ENCODE measurements around the gene EPHA1.
"Not testable (repeated sequence)": the region's sequence is repeated elsewhere in the genome, so short reads cannot be mapped to it uniquely, and the experiment has no call there.

EPHA1 gene

DNA sequence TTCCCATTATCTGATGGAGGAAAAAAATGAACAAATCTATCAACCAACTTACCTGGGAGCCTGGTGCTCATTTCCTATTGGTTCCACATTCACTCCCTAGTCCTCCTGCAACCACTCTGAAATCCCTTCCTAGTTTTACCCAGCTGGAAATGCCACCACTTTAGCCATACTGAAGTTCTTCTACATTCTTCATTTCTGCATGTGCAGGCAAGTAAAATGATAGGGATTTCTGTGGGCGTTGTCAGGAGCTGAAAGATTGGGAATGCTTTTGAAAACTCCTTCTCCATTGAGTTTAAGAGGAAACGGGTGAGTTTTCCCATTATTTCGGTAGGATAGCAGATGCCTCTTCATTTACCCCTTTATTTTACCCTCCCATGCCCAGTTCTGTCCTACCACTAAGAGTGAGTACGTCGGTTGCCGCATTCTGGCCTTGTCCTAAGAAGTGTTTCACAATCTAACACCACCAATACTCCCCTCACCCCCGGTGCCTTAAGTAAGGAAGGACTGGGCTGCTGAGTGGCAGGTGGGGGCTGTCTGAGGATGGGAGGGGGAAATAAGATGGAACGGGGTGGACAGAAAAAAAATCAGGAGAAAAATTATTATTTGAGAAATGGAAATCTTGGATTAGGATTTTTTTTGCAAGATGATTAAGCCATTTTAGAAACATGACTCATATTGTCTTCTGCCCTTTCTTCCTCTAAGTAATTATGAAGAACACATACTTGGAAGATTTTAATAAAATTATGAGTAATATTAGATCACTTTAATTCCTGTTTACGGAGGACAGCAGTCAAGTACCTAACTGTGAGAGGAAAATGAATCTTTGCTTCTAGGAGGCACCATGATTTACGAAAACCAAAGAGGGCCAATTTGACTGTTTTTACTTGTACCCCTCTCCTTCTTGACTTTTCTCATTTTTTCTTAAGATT is 21.4 kb upstream of the EPHA1 start:
- Histone ChIP-seq H3K4me3 (ENCODE audit: low read depth, low read length) (no peak overlapping the region), H3K27me3 (peaks cover 2% of the 10 kb centered on the region; the same call in 1 of the 2 replicates), H3K4me1 (no peaks in the 10 kb centered on the region), H3K9me3 (no peaks in the 10 kb centered on the region), H3K36me3 (no peaks in the 10 kb centered on the region)
- TF ChIP-seq, protein P1, sequence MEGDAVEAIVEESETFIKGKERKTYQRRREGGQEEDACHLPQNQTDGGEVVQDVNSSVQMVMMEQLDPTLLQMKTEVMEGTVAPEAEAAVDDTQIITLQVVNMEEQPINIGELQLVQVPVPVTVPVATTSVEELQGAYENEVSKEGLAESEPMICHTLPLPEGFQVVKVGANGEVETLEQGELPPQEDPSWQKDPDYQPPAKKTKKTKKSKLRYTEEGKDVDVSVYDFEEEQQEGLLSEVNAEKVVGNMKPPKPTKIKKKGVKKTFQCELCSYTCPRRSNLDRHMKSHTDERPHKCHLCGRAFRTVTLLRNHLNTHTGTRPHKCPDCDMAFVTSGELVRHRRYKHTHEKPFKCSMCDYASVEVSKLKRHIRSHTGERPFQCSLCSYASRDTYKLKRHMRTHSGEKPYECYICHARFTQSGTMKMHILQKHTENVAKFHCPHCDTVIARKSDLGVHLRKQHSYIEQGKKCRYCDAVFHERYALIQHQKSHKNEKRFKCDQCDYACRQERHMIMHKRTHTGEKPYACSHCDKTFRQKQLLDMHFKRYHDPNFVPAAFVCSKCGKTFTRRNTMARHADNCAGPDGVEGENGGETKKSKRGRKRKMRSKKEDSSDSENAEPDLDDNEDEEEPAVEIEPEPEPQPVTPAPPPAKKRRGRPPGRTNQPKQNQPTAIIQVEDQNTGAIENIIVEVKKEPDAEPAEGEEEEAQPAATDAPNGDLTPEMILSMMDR (IDR thresholded peaks at IDR 0.05; ENCODE audit: low read depth, low read length), result no peak
- DNase-seq, result no peak

DNA sequence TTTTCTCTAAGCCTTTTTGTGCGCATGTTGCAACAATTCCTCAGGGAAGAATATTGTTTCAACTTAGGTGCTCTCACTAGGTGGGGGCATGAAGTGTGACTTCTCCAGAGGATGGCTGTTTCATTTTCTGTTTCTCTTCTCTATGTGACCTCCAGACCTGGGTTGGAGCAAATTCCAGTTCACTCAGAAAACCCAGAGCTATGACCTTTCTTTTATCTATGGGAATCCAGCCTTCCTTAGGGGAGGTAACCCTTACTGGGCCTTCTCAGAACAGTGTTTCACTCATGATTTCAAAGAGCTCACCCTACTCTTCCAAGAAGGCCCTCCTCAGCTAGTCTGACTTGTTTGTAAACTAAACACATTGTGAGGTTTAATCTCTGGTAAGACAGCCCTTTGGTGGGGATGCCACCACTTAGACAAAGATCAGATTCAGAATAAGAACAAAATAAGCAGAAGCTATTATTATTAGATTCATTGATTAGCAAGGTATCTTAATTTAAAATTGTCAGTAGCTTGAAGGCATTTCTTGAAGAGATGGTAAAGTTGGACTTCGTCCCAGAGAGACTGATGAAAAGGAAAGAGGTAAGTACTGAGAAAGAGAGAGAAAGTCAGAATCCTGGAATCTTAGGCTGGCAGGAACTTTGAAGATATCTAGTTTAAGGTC is 18.0 kb upstream of the EPHA1 start:
- no peaks in the 10 kb centered on the region for H3K4me1 ChIP-seq
- DNase-seq, result no peak
- no peaks in the 10 kb centered on the region; the same call in 1 of the 2 replicates for H3K27me3 ChIP-seq
- H3K4me3 ChIP-seq (ENCODE audit: low read depth, low read length), result no peak overlapping the region
- TF ChIP-seq, protein P1 (IDR thresholded peaks at IDR 0.05; ENCODE audit: low read depth, low read length), result no peak
- H3K36me3 ChIP-seq, result no peaks in the 10 kb centered on the region
- H3K9me3 ChIP-seq, result no peaks in the 10 kb centered on the region

DNA sequence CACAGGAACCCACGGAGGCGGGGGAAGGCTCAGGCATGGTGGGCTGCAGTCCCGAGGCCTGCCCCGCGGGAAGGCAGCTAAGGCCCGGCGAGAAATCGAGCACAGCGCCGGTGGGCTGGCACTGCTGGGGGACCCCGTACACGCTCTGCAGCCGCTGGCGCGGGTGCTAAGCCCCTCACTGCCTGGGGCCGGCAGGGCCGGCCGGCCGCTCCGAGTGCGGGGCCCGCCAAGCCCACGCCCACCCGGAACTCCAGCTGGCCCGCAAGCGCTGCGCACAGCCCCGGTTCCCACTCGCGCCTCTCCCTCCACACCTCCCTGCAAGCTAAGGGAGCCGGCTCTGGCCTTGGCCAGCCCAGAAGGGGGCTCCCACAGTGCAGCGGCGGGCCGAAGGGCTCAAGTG is 15.8 kb upstream of the EPHA1 start:
- H3K4me3 ChIP-seq (ENCODE audit: low read depth, low read length); DNase-seq; H3K36me3 ChIP-seq; H3K9me3 ChIP-seq; H3K4me1 ChIP-seq; H3K27me3 ChIP-seq: not testable (repeated sequence)

DNA sequence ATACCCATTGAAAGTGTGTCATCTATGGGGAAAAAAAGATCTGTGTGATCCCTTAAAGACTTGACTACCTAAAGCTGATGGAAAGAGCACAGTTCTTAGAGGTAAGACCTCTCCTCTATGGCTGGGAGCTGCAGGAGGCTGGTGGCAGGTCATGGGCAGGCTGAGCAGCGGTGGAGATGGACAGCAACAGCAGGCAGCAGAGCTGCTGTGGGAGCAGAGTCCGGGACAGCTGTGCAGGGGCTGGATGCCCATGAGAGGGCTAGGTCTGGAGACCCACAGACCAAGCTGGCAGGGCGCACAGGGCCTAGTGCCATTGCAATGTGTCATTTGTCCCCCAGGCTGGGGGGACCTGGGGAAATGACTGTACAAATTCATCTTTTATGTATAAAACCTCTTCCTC is 13.4 kb upstream of the EPHA1 start:
- H3K27me3 ChIP-seq, result peaks cover 6% of the 10 kb centered on the region
- no peak for DNase-seq
- H3K4me3 ChIP-seq (ENCODE audit: low read depth, low read length), result no peak overlapping the region
- no peaks in the 10 kb centered on the region for H3K9me3 ChIP-seq
- no peaks in the 10 kb centered on the region for H3K4me1 ChIP-seq
- TF ChIP-seq, protein P1 (IDR thresholded peaks at IDR 0.05; ENCODE audit: low read depth, low read length), result no peak
- no peaks in the 10 kb centered on the region for H3K36me3 ChIP-seq

DNA sequence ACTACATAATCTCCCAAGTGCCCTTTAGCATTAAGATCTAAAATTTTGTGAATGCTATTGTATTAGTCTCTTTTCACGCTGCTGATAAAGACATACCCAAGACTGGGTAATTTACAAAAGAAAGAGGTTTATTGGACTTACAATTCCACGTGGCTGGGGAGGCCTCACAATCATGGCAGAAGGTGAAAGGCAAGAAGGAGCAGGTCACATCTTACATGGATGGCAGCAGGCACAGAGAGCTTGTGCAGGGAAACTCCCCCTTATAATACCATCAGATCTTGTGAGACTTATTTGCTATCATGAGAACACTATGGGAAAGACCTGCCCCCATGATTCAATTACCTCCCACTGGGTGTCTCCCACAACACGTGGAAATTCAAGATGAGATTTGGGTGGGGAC is 12.0 kb upstream of the EPHA1 start:
- not testable (repeated sequence) for H3K36me3 ChIP-seq; DNase-seq; H3K4me3 ChIP-seq (ENCODE audit: low read depth, low read length); H3K9me3 ChIP-seq; H3K4me1 ChIP-seq
- H3K27me3 ChIP-seq, result peaks cover 13% of the 10 kb centered on the region

DNA sequence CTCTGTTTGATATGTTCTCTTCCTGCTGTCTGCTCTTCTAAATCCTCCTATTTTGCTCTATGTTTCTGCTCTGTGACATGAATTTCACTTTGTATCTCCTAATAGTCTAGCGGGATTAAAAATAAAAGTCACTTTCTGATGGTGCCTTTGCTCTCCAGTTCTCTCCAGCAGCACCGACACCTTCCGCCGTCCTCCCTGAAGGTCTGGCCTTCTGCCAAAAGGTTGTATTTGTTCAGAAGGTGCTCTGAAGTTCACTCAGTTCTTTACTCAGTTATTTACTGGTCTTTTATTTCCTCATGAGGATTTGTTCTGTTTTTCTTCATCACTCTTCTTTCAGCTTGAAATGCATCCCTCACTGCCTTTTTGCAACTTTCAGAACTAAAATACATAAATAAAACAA is 11.2 kb upstream of the EPHA1 start:
- Histone ChIP-seq H3K4me3 (ENCODE audit: low read depth, low read length) (no peak overlapping the region), H3K27me3 (peaks cover 17% of the 10 kb centered on the region), H3K4me1 (no peaks in the 10 kb centered on the region), H3K36me3 (no peaks in the 10 kb centered on the region), H3K9me3 (no peaks in the 10 kb centered on the region)
- TF ChIP-seq, protein P1 (IDR thresholded peaks at IDR 0.05; ENCODE audit: low read depth, low read length), result no peak
- DNase-seq, result no peak
